ENCODE data around the gene FHIT. TPM values are rescaled to one million over a fixed set of nuclear protein-coding genes. Genes with fewer than 3 reads are reported as not detected.

The FHIT gene
- total RNA-seq, 4 donors from 2014 or later: 1.6 to 12.9 (median 7.8) TPM

DNA sequence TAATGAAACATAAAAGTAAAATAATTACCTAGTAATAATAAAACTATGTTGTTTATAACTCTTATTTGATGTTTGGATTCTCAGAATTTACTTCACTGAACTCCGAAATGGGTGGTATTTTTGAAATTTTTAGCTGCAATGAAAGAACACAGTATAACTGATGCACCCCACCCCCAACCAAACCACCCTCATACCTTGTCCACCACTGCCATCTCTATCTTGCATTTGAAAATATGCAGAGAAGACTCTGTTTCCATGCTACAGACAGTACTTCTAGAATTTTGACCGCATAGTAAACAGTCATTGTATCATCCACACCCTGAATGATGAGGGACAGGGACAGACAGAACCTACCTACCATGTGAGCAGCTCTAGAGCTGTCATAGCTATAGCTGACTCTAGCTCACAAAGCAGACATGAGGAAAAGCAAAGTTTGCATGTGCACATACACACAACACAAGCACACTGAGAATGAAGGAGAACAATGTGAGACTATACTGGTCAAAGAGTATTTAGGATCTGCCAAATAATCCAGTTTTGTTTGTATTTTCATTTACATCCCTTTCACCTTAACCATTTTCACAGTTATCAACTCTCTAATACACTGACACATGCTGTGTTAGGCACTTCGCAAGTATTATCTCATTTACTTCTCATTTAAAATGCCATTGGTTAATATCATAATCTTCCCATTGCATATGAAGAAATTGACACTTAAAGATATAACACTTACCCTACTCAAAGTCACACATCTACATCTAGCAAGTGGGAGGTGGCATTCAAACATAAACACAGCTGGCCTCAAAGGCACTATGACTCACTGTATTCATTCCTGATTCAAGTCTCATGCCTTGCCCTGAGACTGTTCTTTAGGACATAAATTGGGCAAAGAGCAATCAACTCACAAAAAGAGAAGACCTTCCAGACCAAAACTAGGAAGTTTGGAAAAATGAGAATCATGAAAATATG is 1186.8 kb downstream of the FHIT start:
- Histone ChIP-seq H3K27me3 (no peaks in the 10 kb centered on the region), H3K4me3 (no peak overlapping the region), H3K4me1 (no peaks in the 10 kb centered on the region), H3K36me3 (no peaks in the 10 kb centered on the region), H3K9me3 (no peaks in the 10 kb centered on the region), H3K27ac (no peak overlapping the region)
- DNase-seq (ENCODE audit: low spot score in 2 of 2): no peak
- 94 to 96% methylated on average over 3 of the region's 3 CpGs for WGBS, 2 donors
- TF ChIP-seq POLR2A (IDR thresholded peaks at IDR 0.05) (no peak), EP300 (IDR thresholded peaks at IDR 0.05) (no peak)
- TF ChIP-seq, protein P1, sequence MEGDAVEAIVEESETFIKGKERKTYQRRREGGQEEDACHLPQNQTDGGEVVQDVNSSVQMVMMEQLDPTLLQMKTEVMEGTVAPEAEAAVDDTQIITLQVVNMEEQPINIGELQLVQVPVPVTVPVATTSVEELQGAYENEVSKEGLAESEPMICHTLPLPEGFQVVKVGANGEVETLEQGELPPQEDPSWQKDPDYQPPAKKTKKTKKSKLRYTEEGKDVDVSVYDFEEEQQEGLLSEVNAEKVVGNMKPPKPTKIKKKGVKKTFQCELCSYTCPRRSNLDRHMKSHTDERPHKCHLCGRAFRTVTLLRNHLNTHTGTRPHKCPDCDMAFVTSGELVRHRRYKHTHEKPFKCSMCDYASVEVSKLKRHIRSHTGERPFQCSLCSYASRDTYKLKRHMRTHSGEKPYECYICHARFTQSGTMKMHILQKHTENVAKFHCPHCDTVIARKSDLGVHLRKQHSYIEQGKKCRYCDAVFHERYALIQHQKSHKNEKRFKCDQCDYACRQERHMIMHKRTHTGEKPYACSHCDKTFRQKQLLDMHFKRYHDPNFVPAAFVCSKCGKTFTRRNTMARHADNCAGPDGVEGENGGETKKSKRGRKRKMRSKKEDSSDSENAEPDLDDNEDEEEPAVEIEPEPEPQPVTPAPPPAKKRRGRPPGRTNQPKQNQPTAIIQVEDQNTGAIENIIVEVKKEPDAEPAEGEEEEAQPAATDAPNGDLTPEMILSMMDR (IDR thresholded peaks at IDR 0.05): no peak

DNA sequence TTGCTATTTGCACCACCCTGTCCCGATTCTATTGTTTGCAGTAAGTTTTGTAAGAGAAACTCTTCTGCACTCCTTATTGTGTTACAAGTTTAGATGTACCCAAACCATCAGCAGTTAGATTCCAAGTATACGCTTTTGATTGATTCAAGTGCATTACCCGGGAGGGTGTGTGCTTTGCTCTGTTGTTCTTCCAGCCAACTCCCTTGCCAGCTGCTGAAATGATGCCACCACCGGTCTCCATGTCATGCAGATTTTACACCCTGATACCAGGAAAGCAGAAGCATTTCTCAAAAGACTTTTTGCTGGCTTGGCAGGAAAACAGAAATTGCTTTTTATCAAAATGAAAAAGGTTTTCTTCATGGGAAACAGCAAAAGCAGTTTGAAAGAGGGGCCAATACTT is 1194.8 kb downstream of the FHIT start:
- TF ChIP-seq EP300 (IDR thresholded peaks at IDR 0.05): no peak
- TF ChIP-seq, protein P1 (IDR thresholded peaks at IDR 0.05): no peak
- TF ChIP-seq POLR2A (IDR thresholded peaks at IDR 0.05): no peak
- no peak for DNase-seq (ENCODE audit: low spot score in 2 of 2)
- Histone ChIP-seq H3K4me1 (no peaks in the 10 kb centered on the region), H3K27ac (no peak overlapping the region), H3K9me3 (no peaks in the 10 kb centered on the region), H3K36me3 (no peaks in the 10 kb centered on the region), H3K4me3 (no peak overlapping the region), H3K27me3 (no peaks in the 10 kb centered on the region)
- 50 to 52% methylated on average over 4 of the region's 4 CpGs for WGBS, 2 donors

DNA sequence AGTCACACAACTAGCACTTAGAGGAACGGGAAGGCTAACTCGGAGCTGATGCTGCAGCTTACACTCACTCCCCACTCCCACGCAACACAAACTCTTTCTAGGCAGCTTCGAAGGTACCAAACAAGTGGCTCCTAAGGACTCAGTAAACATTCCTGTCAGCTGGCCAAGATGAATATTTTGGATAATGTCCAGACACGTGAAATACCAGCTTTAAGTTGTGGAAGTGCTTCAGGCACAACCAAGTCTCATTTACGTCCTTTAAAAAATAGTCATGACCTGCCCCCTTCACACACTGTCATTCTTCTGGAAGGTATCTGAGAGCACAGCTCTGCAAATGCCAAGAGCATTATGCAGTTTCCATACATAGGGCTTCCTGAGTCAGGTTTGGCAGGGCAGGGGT is 1195.5 kb downstream of the FHIT start:
- no peaks in the 10 kb centered on the region for H3K36me3 ChIP-seq
- DNase-seq (ENCODE audit: low spot score in 2 of 2): no peak
- no peak for TF ChIP-seq POLR2A (IDR thresholded peaks at IDR 0.05)
- H3K27ac ChIP-seq: no peak overlapping the region
- 48 to 62% methylated on average over 6 of the region's 6 CpGs for WGBS, 2 donors
- no peaks in the 10 kb centered on the region for H3K27me3 ChIP-seq
- H3K4me1 ChIP-seq: no peaks in the 10 kb centered on the region
- no peaks in the 10 kb centered on the region for H3K9me3 ChIP-seq
- no peak overlapping the region for H3K4me3 ChIP-seq

DNA sequence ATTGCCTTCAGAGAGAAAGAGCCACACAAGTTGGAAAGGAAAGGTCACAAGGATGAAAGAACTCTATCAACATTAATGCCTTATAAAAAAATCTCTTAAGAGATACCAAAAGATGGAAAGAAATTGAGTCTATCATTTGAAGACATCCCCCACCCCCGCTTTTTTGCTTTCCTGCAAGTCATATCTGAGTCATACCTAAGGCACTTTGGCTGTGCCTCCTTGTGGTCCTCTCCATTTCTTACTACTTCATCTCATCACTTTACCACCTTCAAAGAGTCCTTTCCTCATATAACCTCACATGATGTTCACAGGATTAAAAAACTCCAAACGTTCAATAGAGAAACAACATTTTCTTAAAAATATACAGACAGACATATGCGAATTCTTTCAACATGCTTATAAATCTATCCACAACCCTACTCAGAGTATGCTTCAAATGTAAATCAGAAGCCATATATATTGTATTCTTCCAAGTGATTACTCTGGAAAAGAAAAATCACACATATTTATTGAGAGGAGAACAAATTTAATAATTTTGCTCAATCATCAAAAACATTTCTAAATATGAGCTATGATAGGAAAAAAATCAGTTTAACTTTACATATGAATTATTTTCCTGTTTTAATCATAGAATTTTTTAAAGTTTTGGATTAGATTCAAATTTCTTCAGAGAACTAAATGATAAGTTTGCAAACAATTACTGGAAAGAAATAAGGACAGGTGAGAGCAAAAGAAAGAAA is 1197.6 kb downstream of the FHIT start:
- 90% methylated on average over 3 of the region's 3 CpGs for WGBS, 2 donors

DNA sequence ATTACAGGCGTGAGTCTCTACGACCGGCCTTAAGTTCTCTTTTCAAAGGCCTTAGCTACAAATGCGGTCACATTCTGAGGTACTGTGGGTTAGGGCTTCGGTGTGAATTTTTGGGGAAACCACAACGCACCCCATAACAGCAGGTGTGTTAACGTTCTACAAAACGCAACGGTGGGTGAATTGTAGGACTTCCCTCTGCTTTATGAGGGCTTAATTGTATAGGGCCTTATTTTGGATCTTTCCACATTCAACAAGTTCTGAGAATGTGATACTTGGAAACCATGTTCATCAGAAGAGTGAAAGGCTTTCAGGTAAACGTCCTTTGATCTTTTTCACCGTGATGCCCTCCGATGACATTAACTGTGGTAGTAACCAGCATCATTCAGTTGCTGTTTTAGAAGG is 1202.8 kb downstream of the FHIT start:
- H3K4me3 ChIP-seq: no peak overlapping the region
- H3K4me1 ChIP-seq: no peaks in the 10 kb centered on the region
- DNase-seq (ENCODE audit: low spot score in 2 of 2): no peak
- no peaks in the 10 kb centered on the region for H3K9me3 ChIP-seq
- 90 to 95% methylated on average over 12 of the region's 12 CpGs for WGBS, 2 donors
- no peak overlapping the region for H3K27ac ChIP-seq
- H3K27me3 ChIP-seq: no peaks in the 10 kb centered on the region
- H3K36me3 ChIP-seq: no peaks in the 10 kb centered on the region
- TF ChIP-seq, protein P1 (IDR thresholded peaks at IDR 0.05): no peak
- TF ChIP-seq POLR2A (IDR thresholded peaks at IDR 0.05): no peak
- TF ChIP-seq EP300 (IDR thresholded peaks at IDR 0.05): no peak

More for the DNA sequence above, 1197.6 kb downstream of the FHIT start:
- H3K27me3 ChIP-seq: no peaks in the 10 kb centered on the region
- no peaks in the 10 kb centered on the region for H3K9me3 ChIP-seq
- H3K4me1 ChIP-seq: no peaks in the 10 kb centered on the region
- no peak overlapping the region for H3K27ac ChIP-seq
- no peak for DNase-seq (ENCODE audit: low spot score in 2 of 2)
- H3K4me3 ChIP-seq: no peak overlapping the region
- TF ChIP-seq EP300 (IDR thresholded peaks at IDR 0.05) (no peak), POLR2A (IDR thresholded peaks at IDR 0.05) (no peak)
- TF ChIP-seq, protein P1 (IDR thresholded peaks at IDR 0.05): no peak
- H3K36me3 ChIP-seq: no peaks in the 10 kb centered on the region
